NCI-H146 treated with DMSO at 0.1 percent for 48 hours (cell line): ENCODE measurements around the gene SGK1.
"Not testable (repeated sequence)": the region's sequence is repeated elsewhere in the genome, so short reads cannot be mapped to it uniquely, and the experiment has no call there.

Source experiments
- DNase-seq: peaks from one replicate; lab custom pipeline; 2025; ENCODE audit not compliant: unreplicated experiment; lab: John Stamatoyannopoulos, UW

Gene SGK1

DNA sequence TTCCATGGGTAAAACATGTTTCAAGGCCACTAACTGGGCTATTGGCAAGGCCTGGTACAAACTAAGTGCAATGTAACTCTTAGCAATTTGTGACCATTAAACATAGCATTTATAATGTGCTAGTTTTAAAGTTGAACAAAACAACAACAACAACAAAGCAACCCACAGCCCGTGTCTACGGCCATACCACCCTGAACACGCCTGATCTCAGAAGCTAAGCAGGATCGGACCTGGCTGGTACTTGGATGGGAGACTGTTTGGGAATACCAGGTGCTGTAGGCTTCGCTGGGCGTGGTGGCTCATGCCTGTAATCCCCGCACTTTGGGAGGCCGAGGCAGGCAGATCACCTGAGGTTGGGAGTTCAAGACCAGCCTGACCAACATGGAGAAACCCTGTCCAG lies 61.0 kb downstream of the SGK1 start:
- DNase-seq: no peak

DNA sequence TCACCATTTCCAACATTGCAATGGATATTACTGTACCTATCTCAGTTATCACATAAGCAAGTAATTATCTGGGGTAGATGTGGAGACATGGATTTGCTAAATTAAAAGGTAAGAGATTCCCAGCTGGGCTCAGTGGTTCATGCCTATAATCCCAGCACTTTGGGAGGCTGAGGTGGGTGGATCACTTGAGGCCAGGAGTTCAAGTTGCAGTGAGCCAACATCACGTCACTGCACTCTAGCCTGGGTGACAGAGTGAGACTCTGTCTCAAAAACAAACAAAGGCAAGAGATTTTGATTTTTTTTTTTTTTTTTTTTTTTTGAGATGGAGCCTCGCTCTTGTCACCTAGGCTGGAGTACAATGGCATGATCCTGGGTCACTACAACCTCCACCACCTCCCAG lies 62.6 kb downstream of the SGK1 start:
- DNase-seq: not testable (repeated sequence)

DNA sequence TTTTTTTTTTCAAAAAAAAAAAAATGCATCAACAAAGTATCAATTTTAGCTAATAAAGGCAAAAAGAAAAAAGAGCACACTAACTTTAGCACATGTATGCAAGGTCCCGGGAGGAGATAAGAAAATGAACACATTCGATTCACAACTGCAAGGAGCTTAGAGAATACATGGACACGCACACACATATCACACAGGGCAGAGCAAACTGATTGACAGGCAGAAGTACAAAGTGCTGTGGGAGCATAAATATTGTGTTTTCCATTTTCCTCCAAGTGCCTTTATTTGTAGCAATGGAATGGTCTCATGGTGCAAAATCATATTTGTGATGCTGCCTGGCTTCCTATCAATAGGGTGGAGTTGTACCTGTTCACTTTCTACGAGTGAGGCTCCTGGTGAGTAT lies 63.8 kb downstream of the SGK1 start:
- DNase-seq: no peak

DNA sequence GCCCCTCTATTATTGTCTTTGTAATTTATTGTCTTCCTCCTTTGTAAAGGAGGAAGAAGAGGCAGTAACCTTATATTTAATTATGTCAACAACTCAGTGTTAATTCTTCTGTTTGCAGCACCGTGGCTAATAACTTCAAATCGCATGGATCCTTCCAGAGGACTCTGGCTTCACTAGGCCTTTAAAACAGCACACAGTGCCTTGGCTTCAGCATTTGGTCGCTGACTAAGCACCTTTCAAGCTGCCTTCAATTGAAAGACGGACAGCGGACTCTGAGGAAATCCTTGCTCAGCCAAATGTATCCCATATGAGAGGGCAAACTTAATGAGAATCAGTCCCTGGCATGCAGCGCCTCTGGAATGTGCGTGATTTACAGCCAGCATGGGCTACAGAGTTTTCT lies 64.2 kb downstream of the SGK1 start:
- no peak for DNase-seq

DNA sequence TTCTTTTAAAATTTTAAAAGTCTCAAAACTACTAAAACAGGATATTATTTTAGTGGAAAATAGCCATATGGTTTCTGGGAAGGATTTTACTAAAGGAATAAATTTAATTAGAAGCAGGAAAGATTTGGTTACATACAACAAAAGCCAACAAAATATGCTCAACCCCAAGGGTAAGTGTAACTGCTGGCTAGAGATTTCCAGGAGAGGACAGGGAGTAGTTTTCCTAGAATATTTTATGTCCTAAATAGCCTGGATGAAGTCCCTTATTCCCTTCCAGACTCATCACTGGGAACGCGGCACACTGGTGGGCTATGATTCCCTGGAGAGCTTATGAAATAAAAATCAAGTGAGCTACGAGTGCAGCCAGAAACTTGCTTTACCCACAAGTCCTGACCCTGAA lies 66.6 kb downstream of the SGK1 start:
- no peak for DNase-seq

DNA sequence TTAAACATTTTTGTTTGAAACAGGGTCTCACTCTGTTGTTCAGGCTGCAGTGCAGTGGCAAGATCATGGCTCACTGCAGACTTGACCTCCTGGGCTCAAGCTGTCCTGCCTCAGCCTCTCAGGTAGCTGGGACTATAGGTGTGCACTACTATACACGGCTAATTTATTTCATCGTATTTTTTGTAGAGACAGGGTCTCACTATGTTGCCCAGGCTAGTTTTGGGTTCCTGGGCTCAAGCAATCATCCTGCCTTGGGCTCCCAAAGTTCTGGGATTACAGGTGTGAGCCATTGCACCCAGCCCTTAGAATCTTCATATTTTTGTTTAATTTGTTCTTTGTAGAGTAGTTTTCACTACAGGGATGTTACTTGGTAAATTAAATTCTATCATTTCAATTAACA lies 67.1 kb downstream of the SGK1 start:
- no peak for DNase-seq

DNA sequence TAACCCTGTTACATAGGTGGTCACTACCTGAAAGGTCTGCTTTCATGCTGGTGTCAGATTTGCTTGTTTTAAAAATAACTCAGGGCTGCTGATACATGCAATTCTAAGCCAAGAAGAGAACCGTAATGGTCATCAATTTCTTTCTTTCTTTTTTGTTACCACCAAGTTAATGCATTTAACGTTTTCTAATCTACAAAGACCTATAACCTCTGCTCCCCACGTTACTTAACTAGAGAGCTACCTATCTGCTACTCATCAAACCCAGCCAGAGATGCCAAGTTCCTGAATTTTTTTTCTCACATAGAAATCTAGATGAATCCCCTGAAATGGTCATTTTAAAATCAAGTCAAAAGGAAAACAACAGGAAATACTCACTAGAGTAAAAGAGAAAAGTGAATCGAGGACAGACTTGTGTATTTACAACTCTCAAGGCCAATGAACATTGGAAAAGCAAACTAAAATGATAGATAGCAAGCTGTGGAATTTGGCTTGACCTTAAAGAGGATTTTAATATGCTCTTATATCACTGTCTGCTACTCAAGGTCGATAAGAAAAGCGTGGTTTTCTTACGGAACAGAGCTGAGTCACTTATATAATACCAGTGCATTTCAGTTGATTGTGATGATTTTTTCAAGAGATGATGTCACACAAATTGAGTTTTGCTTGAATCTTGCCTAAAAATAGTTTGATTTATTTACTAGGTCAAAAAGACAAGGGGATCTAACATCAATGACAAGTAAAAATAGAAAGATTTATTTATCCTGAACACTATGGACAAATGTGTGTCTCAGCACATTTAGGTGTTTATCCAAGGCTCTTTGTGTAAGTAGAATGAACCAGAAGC lies 67.9 kb downstream of the SGK1 start:
- no peak for DNase-seq

DNA sequence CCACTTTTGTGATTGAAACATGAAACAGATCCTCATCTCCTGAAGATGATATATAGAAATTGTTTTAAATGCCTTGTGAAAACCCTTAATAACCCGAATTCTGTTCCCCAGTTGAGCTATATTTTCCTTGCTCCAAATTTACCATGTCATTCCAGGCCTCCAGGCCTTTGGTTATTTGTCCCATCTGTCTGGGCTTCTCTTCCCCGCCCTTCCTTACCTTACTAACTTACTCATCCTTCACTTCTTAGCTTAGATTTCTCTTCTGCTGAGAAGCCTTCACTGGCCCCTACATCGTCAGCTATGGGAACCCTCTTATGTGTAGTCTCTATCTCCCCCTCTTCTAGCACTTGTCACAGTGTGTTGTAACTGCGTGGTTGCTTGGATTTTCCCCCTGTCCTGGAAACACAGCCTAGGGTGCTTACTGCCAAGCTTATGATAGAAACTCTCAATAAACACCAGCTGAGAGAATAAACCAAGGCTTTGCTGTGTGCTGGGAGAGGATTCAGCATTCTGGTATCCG lies 68.6 kb downstream of the SGK1 start:
- DNase-seq: no peak

DNA sequence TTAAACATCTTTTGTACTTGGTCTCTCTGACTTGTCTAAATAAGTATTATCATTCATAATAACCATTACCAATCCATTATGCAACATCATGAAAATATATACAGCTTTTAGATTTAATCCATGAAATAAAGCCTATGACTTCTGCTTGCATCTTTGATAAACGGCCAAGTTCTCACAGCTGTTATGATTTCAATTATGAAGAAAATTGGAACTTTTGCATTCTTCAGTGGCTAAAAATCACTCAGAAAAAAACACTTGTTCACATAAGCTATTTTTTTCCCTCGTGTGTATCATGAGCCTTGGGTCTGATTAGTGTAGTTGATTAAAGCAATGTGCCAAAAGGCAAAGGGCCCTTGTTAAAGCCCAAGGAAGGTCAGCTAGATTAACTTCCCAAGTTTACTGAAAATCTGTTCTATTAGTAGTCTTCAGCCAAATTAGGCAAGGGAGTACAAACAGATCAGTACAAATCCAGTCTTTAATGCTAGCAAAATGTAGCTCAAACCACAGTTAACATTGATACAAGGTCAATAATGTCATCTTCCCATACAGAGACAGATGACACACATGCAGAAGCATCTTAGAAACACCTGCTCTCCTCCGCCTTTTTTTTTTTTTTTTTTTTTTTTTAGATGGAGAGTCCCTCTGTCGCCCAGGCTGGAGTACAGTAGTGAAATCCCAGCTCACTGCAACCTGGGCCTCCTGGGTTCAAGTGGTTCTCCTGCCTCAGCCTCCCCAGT lies 69.9 kb downstream of the SGK1 start:
- peak; percentile 34 for DNase-seq

DNA sequence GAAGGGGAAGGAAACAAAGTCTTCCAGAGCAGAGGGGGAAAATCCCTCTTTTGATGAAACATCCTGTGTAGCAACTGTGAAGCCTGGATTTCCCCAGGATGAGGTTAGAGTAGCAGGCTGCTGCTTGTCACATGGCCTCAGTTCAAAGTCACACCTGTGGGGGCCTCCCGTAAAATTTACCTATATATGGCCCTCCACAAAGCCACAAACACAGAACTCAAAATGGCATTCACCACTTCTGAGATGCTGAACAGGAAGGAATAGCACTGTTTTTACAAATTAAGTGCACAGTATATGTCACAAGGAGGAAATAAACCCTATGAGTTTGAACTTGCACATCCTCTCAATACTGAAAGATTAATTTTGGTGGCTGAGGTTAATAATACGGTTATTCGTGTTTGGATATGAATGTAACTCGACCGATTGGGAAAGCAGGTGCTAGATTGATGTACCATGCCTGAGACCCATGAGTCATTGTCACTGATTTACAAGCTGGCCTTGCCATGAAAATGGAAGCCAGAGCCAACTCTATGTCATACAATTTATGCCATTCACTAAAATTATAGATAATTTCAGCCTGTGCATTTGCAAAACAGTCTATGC lies 70.6 kb downstream of the SGK1 start:
- no peak for DNase-seq

DNA sequence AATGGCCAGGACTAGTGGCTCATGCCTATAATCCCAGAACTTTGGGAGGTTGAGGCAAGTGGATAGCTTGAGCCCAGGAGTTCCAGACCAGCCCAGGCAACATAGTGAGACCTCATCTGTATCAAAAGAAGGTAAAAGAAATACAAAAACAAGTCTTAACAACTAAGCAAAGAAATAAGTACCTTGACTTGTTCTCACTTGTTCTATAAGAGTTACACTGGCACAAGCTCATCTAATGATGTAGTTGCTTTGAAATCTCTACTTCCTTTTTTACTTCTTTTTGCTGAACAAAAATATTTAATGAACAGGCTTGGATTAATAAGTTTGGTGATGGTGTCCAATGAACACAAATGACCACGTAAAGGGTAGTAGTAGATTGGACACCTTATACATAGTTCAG lies 72.2 kb downstream of the SGK1 start:
- DNase-seq: no peak

DNA sequence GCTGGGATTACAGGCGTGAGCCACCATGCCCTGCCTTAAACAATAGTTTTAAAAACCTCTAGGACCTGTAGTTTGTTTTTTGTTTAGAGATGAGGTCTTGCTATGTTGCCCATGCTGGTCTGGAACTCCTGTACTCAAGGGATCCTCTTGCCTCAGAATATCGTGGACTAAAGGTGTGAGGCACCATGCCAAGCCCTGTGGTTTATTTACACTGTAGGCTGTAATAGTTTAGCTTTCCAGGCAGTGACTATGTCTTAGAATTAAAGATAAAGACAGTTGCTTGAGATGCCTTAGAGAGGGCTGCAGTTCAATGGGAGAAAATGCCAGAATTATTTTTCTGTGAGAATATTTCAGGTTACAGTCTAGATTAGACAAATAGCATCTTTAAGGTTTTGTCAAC lies 72.9 kb downstream of the SGK1 start:
- no peak for DNase-seq

DNA sequence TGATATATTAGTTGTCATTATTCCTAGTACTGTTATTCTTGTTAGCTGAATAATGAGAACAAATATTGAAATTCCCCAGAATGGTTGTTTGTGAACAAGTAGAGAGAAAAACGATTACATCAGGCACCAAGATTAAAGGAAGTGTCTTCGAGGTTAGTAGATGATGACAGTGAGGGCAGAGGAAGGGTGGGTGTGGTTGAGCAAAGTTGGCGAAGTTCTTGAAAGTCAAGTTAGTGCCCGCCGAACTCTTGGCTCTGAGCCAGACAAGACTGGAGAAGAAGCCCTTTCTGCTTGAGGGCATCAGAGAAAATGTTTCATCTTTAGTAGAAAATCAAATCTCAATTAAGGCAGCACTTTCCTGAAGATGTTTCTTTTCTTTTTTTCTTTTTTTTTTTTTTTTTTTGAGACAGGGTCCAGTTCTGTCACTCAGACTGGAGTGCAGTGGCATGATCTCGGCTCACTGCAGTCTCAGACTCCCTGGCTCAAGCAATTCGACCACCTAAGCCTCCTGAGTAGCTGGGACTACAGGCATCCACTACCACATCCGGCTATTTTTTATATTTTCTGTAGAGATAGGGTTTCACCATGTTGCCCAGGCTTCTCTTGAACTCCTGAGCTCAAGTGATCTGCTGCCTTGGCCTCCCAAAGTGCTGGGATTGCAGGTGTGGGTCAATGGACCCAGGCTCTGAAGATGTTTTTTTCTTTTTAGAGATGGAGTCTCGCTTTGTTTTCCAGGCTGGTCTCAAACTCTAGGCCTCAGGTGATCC lies 77.1 kb downstream of the SGK1 start:
- no peak for DNase-seq

DNA sequence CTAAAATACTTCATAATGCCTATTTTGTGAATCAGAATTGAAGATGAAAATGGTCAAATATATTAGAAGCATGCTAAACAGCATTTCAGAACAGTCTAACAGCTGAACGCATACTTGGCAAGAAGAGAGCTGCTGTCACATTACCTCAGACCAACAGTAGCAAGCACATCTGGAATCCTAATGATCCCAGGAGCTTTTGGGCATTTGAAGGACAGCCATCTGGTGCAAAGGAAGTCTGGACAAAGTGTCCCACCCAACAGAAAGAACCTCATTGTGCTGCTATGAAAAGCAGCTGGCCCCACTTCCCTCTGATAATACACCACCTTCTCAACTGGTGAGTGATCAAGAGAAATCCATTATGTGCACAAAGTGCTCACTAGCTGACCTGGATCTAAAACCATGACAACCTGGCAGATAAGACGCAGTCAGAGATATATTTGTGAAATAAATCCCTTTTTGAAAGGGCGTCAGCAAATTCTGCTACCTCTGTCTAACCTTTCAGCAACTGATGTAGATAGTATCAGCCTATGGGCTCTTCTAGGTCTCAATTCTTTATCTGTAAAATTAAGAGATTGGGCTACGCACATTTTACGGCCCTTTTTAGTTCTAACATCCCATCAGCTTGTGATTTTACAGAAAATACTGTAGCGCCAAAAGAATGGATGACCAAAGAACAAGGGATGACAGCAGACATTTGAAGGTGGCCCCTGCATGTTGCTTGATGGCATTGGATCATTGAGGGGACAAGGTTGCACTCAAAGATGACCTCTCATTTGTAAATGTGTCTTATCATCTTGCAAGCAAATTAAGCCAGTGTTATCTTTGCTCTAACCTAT lies 78.7 kb downstream of the SGK1 start:
- peak; percentile 46 for DNase-seq

DNA sequence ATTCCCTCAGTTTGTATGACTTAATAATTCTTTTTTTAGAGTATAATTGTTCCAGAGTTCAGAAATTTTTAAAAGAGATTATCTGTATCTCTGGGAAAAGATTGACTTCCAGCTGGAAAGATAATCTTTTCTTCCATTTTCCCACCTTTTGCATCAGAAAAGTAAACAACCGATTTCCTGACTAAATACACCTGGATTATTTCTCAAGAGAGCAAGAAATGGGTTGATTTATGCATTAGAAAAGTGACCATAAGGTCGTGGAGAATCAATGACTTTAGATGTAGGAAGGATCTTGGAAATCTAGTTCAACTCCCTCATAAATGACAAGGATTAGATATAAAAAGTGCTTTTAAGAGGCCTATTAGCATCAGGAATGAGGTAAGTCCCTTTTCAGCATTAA lies 79.9 kb downstream of the SGK1 start:
- no peak for DNase-seq

DNA sequence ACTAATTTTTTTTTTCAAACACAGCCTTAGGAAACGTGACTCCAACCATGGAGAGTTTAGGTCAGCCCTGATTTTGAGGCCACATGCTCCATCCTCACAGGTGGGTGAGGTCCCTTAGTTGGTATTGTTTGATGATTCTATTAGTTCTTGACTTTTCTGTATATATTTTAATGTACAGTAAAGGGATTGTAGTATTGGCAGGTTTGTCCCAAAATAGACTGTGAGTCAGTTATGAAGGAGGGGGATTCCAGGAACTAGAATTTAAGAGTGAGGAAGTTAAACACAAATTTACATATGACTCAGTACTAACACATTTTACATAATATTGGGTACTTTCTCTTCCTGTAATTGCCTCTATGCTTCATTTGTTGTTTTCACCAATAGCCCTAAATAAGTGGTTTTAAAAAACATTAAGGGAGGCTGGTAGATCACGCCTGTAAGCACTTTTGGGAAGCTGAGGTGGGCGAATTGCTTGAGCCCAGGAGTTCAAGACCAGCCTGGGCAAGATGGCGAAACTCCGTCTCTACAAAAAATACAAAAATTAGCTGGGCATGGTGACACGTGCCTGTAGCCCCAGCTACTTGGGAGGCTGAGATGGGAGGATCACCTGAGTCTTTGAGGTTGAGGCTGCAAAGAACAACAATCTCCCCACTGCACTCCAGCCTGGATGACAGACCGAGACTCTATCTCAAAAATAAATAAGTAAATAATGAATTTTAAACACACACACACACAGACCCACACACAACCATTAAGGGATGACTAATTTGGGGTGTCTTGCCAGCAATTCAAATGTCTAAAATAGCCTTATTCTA lies 81.8 kb downstream of the SGK1 start:
- no peak for DNase-seq

DNA sequence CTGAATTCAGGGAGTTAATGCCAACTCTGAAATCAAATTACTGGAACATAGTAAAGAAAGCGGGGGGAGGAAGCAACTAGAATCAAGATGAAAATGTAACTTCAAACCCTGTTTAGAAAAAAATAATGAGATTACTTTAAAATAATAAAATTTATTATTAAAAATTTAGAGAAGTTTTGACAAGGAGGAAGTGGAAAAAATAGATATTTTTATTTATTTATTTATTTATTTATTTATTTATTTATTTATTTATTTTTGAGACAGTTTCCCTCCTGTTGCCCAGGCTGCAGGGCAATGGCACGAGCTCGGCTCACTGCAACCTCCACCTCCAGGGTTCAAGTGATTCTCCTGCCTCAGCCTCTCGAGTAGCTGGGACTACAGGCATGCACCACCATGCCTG lies 82.6 kb downstream of the SGK1 start:
- DNase-seq: not testable (repeated sequence)

DNA sequence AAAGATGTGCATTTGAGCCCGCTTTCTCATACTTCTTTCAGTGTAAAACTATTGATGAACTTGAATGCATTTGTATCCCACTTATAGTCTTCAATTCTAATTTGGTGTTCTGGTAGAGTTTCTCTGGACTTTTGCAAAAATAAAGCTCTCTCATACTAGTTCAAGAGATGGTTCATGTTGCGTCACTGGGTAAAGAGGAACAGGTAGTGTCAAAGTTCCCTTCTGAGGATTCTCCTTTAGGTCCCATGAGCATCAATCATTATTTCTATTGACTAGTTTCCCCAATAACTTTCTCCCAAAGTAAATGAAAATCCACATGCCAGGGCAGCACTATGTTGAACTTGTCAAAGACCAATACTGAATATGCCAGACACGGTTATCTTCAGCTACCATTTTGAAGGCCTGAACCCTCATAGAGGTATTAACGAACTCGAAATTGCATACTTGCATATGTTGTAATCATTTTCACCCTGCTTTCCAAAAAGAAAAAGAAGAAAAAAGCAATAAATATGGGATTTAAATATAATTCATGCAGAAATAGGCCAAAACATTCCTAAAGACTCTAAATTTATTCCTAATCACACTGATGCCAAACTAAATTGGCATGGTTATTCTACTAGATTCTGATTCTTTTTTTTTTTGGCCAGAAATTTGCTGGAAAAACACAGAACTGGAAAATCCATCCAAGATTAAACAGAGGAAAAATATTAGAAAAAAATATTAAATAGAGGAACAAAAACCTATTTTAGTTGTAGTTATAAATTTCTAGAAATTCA lies 84.5 kb downstream of the SGK1 start:
- no peak for DNase-seq

DNA sequence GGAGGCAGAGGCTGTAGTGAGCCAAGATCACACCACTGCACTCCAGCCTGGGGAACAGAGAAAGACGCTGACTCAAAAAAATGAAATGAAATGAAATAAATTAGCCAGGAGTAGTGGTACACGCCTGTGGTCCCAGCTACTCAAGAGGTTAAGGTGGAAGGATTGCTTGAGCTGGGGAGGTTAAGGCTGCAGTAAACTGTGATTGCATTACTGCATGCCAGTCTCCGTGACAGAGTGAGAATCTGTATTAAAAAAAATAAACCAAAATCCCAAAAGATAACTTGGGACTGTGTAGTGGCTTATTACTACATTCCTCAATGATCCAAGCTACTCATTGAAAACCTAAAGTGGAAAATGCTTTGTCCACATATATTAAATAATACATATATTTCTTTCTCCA lies 87.0 kb downstream of the SGK1 start:
- no peak for DNase-seq
